GM18511 (cell line): Measurements from ENCODE around the gene UBL3.

Experiments
- ATAC-seq: cut with Tn5 transposase; IDR thresholded peaks from one replicate; pipeline ENCODE4 v1.9.1; 2021; ENCODE audit warnings: mild to moderate bottlenecking, moderate library complexity; ENCODE audit not compliant: unreplicated experiment

The UBL3 gene, protein sequence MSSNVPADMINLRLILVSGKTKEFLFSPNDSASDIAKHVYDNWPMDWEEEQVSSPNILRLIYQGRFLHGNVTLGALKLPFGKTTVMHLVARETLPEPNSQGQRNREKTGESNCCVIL

GRCh38 chr13:29850213-29850898 is at the start of gene UBL3:
Gene UBL3, minus strand, starts transcription at chr13:29850617. Its CDS starts 1,079 bp downstream, at chr13:29849538.
- ATAC-seq = peak; percentile 90

DNA sequence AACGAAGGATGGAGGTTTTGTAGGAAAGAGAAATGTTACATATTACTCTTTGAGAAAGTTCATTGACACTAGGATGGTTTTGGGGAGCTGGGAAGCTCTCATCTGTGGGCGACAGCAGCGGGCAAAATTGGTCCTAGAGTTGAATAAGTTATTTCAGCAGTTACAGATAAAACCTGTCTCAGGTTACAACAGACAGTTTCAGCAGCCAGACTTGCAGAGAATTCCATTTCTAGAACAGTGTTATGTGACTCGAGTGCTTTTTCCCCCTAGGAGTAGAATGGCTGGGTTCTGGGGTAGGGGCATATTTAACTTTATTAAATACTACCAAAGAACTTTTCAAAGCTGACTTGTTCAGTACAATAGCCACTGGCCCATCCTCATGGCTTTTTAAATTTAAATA is 46.7 kb upstream of the UBL3 start:
- no peak for ATAC-seq

DNA sequence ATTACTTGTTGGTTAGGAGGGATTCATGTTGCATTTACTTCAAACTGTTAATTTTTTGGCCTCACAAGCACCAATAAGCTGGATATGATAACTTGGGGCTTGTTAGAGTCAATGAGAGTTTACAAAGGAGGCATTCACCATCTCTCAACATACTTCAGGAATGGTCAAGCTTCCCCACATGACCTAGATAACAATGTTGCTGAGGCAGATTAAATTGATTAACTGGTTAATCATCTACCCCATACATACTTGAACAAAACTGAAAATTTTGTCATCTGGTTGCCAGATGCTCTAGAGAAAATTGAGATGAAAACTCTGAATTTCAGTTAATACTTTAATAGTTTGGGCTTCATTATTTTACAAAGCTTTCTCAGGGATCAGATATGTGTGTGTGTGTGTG is 43.0 kb upstream of the UBL3 start:
- no peak for ATAC-seq

DNA sequence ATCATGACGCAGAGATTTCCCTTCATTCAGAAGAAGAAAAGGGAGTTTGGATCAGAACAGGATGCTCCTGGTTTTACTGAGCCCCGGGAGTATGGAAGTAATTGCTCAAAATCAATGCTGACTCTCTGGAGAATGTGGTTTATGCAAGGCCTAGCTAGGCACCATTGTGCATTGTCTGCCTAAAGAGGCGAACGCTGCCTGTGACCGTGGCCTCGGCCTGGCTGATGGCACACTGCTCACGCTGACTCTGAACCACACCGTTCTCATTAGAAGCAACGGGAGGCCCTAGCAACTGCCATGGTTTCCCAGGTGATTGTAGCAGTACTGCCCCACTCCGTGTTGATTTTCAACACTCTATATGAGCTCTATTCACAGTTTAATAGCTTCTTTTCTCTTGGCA is 41.7 kb upstream of the UBL3 start:
- no peak for ATAC-seq

GRCh38 chr13:29889111-29889510 is 38.7 kb upstream of the UBL3 start:
- no peak for ATAC-seq

GRCh38 chr13:29888306-29888705 is 37.9 kb upstream of the UBL3 start:
- ATAC-seq = no peak

DNA sequence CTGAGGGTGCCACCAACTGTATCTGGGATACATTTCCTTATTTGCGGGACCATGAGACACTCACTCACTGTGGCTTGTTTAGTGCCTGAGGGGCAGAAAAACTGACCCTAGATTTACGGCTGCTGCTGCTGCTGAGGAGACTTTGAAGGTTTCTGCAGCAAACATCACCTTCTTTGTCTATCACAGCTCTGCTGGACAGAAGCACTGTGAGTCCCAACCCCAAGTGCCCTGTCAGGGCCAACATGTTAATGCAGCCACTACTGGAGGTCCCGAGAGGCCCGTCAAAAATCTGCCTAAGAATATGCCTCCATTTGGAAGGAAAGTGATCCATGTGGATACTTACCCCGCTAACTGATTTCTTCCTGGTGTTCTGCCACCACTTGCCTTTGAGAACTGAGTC is 37.3 kb upstream of the UBL3 start:
- no peak for ATAC-seq

DNA sequence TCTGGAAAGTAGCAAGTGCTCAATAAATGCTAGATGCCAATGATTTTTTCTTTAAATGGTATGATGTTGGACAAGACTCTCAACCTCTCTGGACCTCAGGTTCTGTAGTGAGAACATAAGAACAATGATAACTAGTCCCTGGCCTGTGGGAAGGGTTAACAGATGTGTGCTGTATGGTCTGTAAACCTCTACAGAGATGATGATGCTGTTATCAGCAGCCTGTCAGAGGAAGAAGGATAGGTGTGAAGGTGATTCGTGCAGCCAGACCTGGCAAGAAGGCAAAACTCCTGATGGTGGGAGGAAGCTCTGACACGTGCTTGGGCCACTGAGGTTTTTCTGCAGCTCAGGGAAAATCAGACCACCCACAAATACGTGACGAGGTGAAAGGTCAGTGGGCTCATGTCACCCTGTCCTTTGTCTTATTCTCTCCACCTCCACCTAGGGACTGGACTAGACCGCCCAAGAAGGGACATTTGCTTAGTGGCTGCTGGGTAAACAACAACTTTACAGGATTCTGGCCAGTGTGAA is 36.7 kb upstream of the UBL3 start:
- ATAC-seq = no peak

DNA sequence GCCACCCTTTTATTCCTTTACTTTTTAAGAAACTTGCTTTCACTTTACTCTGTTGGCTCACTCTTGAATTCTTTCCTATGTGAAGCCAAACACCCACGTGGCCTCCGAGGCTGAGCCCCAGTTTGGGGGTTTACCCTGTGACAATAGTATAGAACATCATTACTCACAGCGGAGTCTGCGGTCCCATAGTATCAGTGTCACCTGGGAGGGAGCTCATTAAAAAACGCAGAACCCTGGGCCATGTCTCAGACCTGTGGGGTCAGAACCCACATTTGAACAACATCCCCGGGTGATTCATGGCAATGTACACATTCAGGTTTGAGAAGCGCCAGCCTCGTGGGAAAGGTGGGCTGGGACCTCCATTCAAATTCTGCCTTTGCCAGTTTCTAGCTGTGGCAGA is 36.0 kb upstream of the UBL3 start:
- no peak for ATAC-seq

- ATAC-seq = no peak
Observed at GRCh38 chr13:29885989-29886388, 35.6 kb upstream of the UBL3 start.

DNA sequence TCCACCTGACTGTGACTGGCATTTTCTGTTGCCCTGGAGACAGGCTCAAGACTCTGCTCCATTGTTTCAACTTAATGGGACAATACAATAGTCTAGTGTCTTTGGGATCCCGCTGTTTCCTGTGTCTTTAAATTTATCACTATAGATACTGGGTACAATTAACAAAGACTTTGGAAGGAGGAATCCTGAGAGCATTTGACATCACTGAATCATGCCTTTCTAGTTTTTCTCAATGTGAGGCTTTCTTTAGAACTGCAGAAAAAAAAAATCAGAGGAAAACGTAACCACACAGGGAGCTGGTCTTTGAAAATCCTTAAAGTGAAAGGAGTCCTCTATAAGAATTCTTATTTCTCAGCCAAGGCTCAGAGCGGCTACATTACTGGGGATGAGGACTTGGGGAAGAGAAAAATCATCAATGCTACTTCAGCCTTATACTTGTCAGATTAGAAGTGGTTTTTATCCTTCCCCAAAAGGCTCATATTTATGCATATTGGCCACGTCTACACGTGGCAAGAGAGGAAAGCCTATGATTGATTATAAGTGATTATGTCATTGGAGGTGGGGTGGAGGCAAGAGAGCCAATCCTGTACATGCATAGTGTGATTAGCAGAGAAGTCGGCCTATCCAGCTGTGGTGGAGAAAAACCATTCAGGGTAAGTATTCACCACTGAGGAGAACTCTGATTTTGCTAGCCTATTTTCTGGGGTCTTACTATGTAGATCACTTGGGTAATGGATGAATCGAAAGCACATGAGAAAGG is 34.4 kb upstream of the UBL3 start:
- ATAC-seq = no peak

GRCh38 chr13:29883941-29884518 is 33.6 kb upstream of the UBL3 start:
- no peak for ATAC-seq

- no peak for ATAC-seq
Observed at GRCh38 chr13:29882076-29882475, 31.7 kb upstream of the UBL3 start.

- no peak for ATAC-seq
Observed at GRCh38 chr13:29878101-29878500, 27.7 kb upstream of the UBL3 start.

GRCh38 chr13:29877456-29878078 is 27.1 kb upstream of the UBL3 start:
- no peak for ATAC-seq

GRCh38 chr13:29875646-29876045 is 25.2 kb upstream of the UBL3 start:
- no peak for ATAC-seq

DNA sequence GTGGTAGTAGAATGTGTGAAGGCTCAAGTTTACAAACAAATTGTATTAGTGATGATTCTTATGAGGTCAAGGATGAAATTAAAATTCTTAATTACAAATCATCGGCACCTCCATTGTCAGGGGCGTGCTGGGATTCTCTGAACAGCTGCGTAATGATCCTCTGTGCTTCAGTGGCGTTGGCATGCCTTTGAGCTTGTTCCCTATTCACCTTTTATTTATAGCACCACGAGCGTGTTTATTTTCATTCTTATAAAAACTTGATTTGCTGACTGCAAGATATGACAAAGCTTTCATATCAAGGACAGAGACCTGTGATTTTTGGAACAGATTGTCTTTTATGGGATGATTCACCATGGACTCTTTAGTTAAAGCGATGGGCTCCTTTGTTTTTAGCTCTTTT is 18.2 kb upstream of the UBL3 start:
- no peak for ATAC-seq

DNA sequence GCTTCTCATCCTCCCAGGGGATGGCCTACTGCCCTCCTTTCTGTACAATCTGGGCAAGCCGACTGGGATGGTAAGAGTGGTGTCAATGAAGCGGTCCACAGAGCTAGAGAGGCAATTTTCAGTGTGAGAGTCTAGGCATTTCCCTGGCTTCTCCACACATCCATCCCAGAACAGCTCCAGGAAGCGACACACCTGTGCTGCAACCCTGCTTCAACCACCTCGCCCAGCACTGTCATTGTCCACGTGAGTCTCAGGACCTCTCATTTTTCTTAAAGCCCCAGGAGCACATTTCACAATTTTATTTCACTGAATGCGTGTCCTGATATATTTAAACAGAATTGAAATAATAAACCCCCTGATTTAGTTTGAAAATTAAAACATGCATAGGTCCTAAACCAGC is 15.5 kb upstream of the UBL3 start:
- ATAC-seq = no peak

- no peak for ATAC-seq
Observed at GRCh38 chr13:29861694-29862110, 11.3 kb upstream of the UBL3 start.

- ATAC-seq = no peak
Observed at GRCh38 chr13:29859971-29860370, 9.6 kb upstream of the UBL3 start.

DNA sequence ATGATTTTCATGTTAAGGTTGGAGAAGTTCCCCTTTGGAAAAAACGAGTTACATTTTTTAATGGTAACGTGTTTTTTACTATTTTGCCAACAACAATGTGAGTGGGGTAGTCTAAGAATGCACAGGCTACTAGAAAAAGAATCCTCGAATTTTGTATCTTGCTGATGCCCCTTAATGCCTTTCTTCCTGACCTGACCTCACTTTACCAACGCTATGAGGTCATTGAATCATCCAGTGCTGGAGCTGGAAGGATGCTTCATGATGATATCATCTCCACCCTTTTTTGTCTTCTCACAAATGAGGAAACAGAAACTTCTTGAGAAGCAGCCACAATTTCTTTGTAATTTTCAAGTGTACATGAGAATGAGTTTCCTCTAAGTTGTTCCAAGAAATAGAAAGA is 8.2 kb upstream of the UBL3 start:
- no peak for ATAC-seq
